Ovary (tissue), 3 donors: Measurements from ENCODE around the gene VWDE.

Experiments
- EP300 ChIP-seq: sonication (generic); formaldehyde crosslinking; IDR thresholded peaks from one replicate; pipeline ENCODE4 v1.6.1; 2017; ENCODE audit warnings: antibody characterized with exemption
- POLR2A ChIP-seq: fragments of 450-650 bp; IDR thresholded peaks from one replicate; pipeline ENCODE4 v1.6.1; 2017; ENCODE audit warnings: antibody characterized with exemption, mild to moderate bottlenecking, moderate library complexity
- TF ChIP-seq, protein P1 (sequence below), 3 donors: fragments of 450-650 bp in 2 of 3; fragments of 200-600 bp in 1 of 3; IDR thresholded peaks; one replicate each; pipeline versions ENCODE4 v1.5.1 to v1.8.0; 2016 to 2022; ENCODE audit warnings: antibody characterized with exemption in 3 of 3, mild to moderate bottlenecking in 1 of 3
- donor health status: DM: no; HTN: no; CAD: no.

GRCh38 chr7:12287901-12288300 is 115.8 kb downstream of the VWDE start:
- TF ChIP-seq, protein P1, sequence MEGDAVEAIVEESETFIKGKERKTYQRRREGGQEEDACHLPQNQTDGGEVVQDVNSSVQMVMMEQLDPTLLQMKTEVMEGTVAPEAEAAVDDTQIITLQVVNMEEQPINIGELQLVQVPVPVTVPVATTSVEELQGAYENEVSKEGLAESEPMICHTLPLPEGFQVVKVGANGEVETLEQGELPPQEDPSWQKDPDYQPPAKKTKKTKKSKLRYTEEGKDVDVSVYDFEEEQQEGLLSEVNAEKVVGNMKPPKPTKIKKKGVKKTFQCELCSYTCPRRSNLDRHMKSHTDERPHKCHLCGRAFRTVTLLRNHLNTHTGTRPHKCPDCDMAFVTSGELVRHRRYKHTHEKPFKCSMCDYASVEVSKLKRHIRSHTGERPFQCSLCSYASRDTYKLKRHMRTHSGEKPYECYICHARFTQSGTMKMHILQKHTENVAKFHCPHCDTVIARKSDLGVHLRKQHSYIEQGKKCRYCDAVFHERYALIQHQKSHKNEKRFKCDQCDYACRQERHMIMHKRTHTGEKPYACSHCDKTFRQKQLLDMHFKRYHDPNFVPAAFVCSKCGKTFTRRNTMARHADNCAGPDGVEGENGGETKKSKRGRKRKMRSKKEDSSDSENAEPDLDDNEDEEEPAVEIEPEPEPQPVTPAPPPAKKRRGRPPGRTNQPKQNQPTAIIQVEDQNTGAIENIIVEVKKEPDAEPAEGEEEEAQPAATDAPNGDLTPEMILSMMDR (IDR thresholded peaks at IDR 0.05): no peak
- TF ChIP-seq EP300 (no peak), POLR2A (no peak)
